ENCODE measurements around the gene CYFIP1. TPM values are rescaled to one million over a fixed set of nuclear protein-coding genes. Genes with fewer than 3 reads are reported as not detected.
A peak's percentile ranks its signal among the peaks of the same experiment; 100 is the strongest.

Gene CYFIP1
- total and polyA plus RNA-seq, 11 donors = 7.6 to 111 (median 32.8) TPM

GRCh38 chr15:22874966-22875365, 105.2 kb downstream of the CYFIP1 start:
- no peak for TF ChIP-seq POLR2A (IDR thresholded peaks at IDR 0.05)
- TF ChIP-seq, protein P1, sequence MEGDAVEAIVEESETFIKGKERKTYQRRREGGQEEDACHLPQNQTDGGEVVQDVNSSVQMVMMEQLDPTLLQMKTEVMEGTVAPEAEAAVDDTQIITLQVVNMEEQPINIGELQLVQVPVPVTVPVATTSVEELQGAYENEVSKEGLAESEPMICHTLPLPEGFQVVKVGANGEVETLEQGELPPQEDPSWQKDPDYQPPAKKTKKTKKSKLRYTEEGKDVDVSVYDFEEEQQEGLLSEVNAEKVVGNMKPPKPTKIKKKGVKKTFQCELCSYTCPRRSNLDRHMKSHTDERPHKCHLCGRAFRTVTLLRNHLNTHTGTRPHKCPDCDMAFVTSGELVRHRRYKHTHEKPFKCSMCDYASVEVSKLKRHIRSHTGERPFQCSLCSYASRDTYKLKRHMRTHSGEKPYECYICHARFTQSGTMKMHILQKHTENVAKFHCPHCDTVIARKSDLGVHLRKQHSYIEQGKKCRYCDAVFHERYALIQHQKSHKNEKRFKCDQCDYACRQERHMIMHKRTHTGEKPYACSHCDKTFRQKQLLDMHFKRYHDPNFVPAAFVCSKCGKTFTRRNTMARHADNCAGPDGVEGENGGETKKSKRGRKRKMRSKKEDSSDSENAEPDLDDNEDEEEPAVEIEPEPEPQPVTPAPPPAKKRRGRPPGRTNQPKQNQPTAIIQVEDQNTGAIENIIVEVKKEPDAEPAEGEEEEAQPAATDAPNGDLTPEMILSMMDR (IDR thresholded peaks at IDR 0.05) = no peak
- Histone ChIP-seq H3K9me3 (no peaks in the 10 kb centered on the region), H3K4me3 (no peak overlapping the region), H3K4me1 (peaks cover 0 to 10% (median 0%) of the 10 kb centered on the region in 12 donors), H3K27ac (no peak overlapping the region), H3K36me3 (peaks cover 0 to 100% (median 97%) of the 10 kb centered on the region in 9 donors), H3K27me3 (no peaks in the 10 kb centered on the region)
- DNase-seq = no peak
- intact Hi-C loops (cut with DNase I) = loop anchor here in 1 of 10 donors (10.0 kb wide), 1 partner anchor 70 kb away; no protein-coding TSS in a partner anchor
- ATAC-seq = no peak
- 89 to 94% (median 92%) methylated on average over 7 of the region's 7 CpGs for WGBS, 4 donors

- 96 to 99% (median 97%) methylated on average over 8 of the region's 8 CpGs for WGBS, 4 donors
Measured at GRCh38 chr15:22874256-22874655, 105.9 kb downstream of the CYFIP1 start.

DNA sequence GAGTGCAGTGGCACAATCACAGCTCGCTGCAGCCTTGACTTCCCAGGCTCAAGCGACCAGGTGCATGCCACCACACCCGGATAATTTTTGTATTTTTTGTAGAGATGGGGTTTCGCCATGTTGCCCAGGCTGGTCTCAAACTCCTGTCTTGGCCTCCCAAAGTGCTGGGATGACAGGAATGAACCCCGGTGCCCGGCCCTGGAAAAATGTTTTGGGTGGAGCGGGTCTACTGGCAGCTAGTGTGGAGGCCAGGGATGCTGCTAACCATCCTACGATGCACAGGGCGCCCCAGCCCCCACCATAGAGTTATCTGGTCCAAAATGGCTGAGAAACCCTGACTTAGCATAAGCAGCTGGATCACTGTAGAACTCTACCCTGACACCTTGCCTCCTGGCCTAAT, 106.3 kb downstream of the CYFIP1 start:
- Histone ChIP-seq H3K4me1 (peaks cover 0 to 10% (median 0%) of the 10 kb centered on the region in 12 donors), H3K4me3 (no peak overlapping the region), H3K36me3 (peaks cover 3 to 100% (median 97%) of the 10 kb centered on the region in 9 donors), H3K9me3 (no peaks in the 10 kb centered on the region), H3K27ac (no peak overlapping the region), H3K27me3 (no peaks in the 10 kb centered on the region)
- DNase-seq (no peak), ATAC-seq (no peak)
- intact Hi-C loops (cut with DNase I) = loop anchor here in 1 of 10 donors (10.0 kb wide), 1 partner anchor 69 kb away; no protein-coding TSS in a partner anchor
- 92 to 97% (median 95%) methylated on average over 9 of the region's 9 CpGs for whole genome bisulfite sequencing, 4 donors
- no peak for TF ChIP-seq POLR2A (IDR thresholded peaks at IDR 0.05)
- TF ChIP-seq, protein P1 (IDR thresholded peaks at IDR 0.05) = no peak

More at GRCh38 chr15:22874256-22874655, 105.9 kb downstream of the CYFIP1 start:
- H3K27ac ChIP-seq = no peak overlapping the region
- H3K9me3 ChIP-seq = no peaks in the 10 kb centered on the region
- H3K36me3 ChIP-seq = peaks cover 0 to 100% (median 97%) of the 10 kb centered on the region in 9 donors
- H3K27me3 ChIP-seq = no peaks in the 10 kb centered on the region
- no peak for TF ChIP-seq POLR2A (IDR thresholded peaks at IDR 0.05)
- TF ChIP-seq, protein P1 (IDR thresholded peaks at IDR 0.05) = no peak
- intact Hi-C loops (cut with DNase I) = loop anchor here in 1 of 10 donors (10.0 kb wide), 1 partner anchor 69 kb away; no protein-coding TSS in a partner anchor
- DNase-seq (no peak), ATAC-seq (no peak)
- H3K4me1 ChIP-seq = peaks cover 0 to 10% (median 0%) of the 10 kb centered on the region in 12 donors
- no peak overlapping the region for H3K4me3 ChIP-seq

GRCh38 chr15:22872936-22873701, 107.0 kb downstream of the CYFIP1 start:
- ATAC-seq (peak in 1 of 4 donors; percentile 25), DNase-seq (no peak)
- TF ChIP-seq, protein P1 (IDR thresholded peaks at IDR 0.05) = no peak
- Histone ChIP-seq H3K27me3 (no peaks in the 10 kb centered on the region), H3K4me3 (no peak overlapping the region), H3K36me3 (peaks cover 3 to 100% (median 100%) of the 10 kb centered on the region in 9 donors), H3K4me1 (peaks cover 0 to 10% (median 0%) of the 10 kb centered on the region in 12 donors), H3K27ac (peak overlapping the region in 5 of 12 donors; percentile 8 to 57 (median 47)), H3K9me3 (no peaks in the 10 kb centered on the region)
- 63 to 80% (median 77%) methylated on average over 10 to 17 of the region's 17 CpGs for WGBS, 4 donors
- intact Hi-C loops (cut with DNase I) = loop anchor here in 1 of 10 donors (10.0 kb wide), 1 partner anchor 68 kb away; no protein-coding TSS in a partner anchor

All from heart left ventricle (tissue), 16 donors.